Loucy (cell line): ENCODE results near the gene PTPRA.

Experiments used
- CTCF ChIP-seq: fragments of 200-600 bp; sonication (generic); conservative IDR thresholded peaks from 2 replicates; pipeline ENCODE4 v1.5.1; 2014; ENCODE audit warnings: mild to moderate bottlenecking, antibody characterized with exemption, low read length
- EZH2phosphoT487 ChIP-seq: fragments of 200-600 bp; IDR thresholded peaks from 2 replicates; pipeline ENCODE4 v1.6.1; 2018; ENCODE audit warnings: antibody characterized with exemption, mild to moderate bottlenecking, moderate library complexity, borderline replicate concordance

- no peak for TF ChIP-seq CTCF
- no peak for TF ChIP-seq EZH2phosphoT487
Measured at GRCh38 chr20:2892376-2892775, 19.1 kb downstream of the PTPRA start.
